H9 (cell line): ENCODE measurements around the gene CCDC33. TPM values are rescaled to one million over a fixed set of nuclear protein-coding genes. Genes with fewer than 3 reads are reported as not detected.

ENCODE experiments used
- DNase-seq: peaks from one replicate; pipeline ENCODE4 v3.0.0-alpha.2; 2017
- H2AFZ ChIP-seq: one replicate; pipeline ENCODE4 v1.6.1; 2013; ENCODE audit warnings: mild to moderate bottlenecking, low read length, control low read depth, moderate library complexity
- H2AK5ac ChIP-seq: 2 replicates; pipeline ENCODE4 v1.6.1; 2013; ENCODE audit warnings: low read length, control low read depth, mixed read lengths; ENCODE audit not compliant: insufficient read length
- H2BK120ac ChIP-seq: one replicate; pipeline ENCODE4 v1.6.1; 2013; ENCODE audit warnings: low read depth, mild to moderate bottlenecking, low read length, control low read depth, inconsistent platforms; ENCODE audit not compliant: poor library complexity, severe bottlenecking
- H2BK12ac ChIP-seq: 2 replicates; pipeline ENCODE4 v1.6.1; 2013; ENCODE audit warnings: low read length, control low read depth, mixed read lengths, low read depth; ENCODE audit not compliant: insufficient read length
- H2BK15ac ChIP-seq: 2 replicates; pipeline ENCODE4 v1.6.1; 2013; ENCODE audit warnings: low read depth, low read length, control low read depth
- H2BK20ac ChIP-seq: one replicate; pipeline ENCODE4 v1.6.1; 2013; ENCODE audit warnings: low read depth, mild to moderate bottlenecking, low read length, control low read depth, inconsistent platforms; ENCODE audit not compliant: poor library complexity, severe bottlenecking
- H2BK5ac ChIP-seq: 2 replicates; pipeline ENCODE4 v1.6.1; 2013; ENCODE audit warnings: low read length, control low read depth, mixed read lengths; ENCODE audit not compliant: insufficient read length
- H3K14ac ChIP-seq: 2 replicates; pipeline ENCODE4 v1.6.1; 2013; ENCODE audit warnings: low read length, control low read depth; ENCODE audit not compliant: insufficient read depth
- H3K18ac ChIP-seq: 2 replicates; pipeline ENCODE4 v1.6.1; 2013; ENCODE audit warnings: low read depth, mild to moderate bottlenecking, mixed read lengths, low read length, control low read depth; ENCODE audit not compliant: insufficient read length
- H3K23ac ChIP-seq: 2 replicates; pipeline ENCODE4 v1.6.1; 2013; ENCODE audit warnings: low read length, control low read depth, mixed read lengths, low read depth; ENCODE audit not compliant: insufficient read length
- H3K23me2 ChIP-seq: 2 replicates; pipeline ENCODE4 v1.6.1; 2013; ENCODE audit warnings: low read depth, mild to moderate bottlenecking, mixed read lengths, low read length, control low read depth; ENCODE audit not compliant: insufficient read length, poor library complexity, severe bottlenecking
- H3K27ac ChIP-seq: 2 replicates; pipeline ENCODE4 v1.5.1; 2013; ENCODE audit warnings: low read length, control low read depth, mixed read lengths, low read depth; ENCODE audit not compliant: insufficient read length
- H3K27me3 ChIP-seq: 2 replicates; pipeline ENCODE4 v1.6.1; 2013; ENCODE audit warnings: low read length, control low read depth, inconsistent platforms; ENCODE audit not compliant: insufficient read depth
- H3K4ac ChIP-seq: 2 replicates; pipeline ENCODE4 v1.6.1; 2013; ENCODE audit warnings: low read depth, mild to moderate bottlenecking, control low read depth, inconsistent platforms, low read length, moderate library complexity
- H3K4me1 ChIP-seq: 2 replicates; pipeline ENCODE4 v1.6.1; 2013; ENCODE audit warnings: low read length, control low read depth, inconsistent platforms; ENCODE audit not compliant: insufficient read depth
- H3K4me2 ChIP-seq: 2 replicates; pipeline ENCODE4 v1.6.1; 2013; ENCODE audit warnings: low read length, control low read depth, mixed read lengths; ENCODE audit not compliant: insufficient read length, insufficient read depth
- H3K56ac ChIP-seq: 2 replicates; pipeline ENCODE4 v1.6.1; 2013; ENCODE audit warnings: low read depth, mild to moderate bottlenecking, mixed read lengths, low read length, control low read depth; ENCODE audit not compliant: insufficient read length
- H3K79me1 ChIP-seq: 2 replicates; pipeline ENCODE4 v1.6.1; 2013; ENCODE audit warnings: low read depth, mild to moderate bottlenecking, moderate library complexity, low read length, control low read depth, inconsistent platforms; ENCODE audit not compliant: insufficient read depth, poor library complexity, severe bottlenecking
- H3K79me2 ChIP-seq: 2 replicates; pipeline ENCODE4 v1.6.1; 2013; ENCODE audit warnings: low read length, control low read depth, inconsistent platforms; ENCODE audit not compliant: insufficient read depth
- H3K9ac ChIP-seq: 2 replicates; pipeline ENCODE4 v1.6.1; 2013; ENCODE audit warnings: low read length, control low read depth, mixed read lengths; ENCODE audit not compliant: insufficient read length; ENCODE audit errors: extremely low read depth
- H3K9me3 ChIP-seq: one replicate; pipeline ENCODE4 v1.6.1; 2013; ENCODE audit warnings: low read depth, low read length, inconsistent platforms; ENCODE audit not compliant: control insufficient read depth
- H3T11ph ChIP-seq: one replicate; pipeline ENCODE4 v1.6.1; 2013; ENCODE audit warnings: mild to moderate bottlenecking, low read length, control low read depth, inconsistent platforms
- H4K20me1 ChIP-seq: one replicate; pipeline ENCODE4 v1.6.1; 2013; ENCODE audit not compliant: control insufficient read depth, insufficient read length, insufficient read depth
- H4K5ac ChIP-seq: 2 replicates; pipeline ENCODE4 v1.6.1; 2013; ENCODE audit warnings: low read depth, mild to moderate bottlenecking, mixed read lengths, low read length, control low read depth; ENCODE audit not compliant: insufficient read length
- H4K8ac ChIP-seq: replicated peaks from 2 replicates; pipeline ENCODE4 v1.6.1; 2013; ENCODE audit warnings: low read length, control low read depth, mixed read lengths, low read depth; ENCODE audit not compliant: insufficient read length
- H4K91ac ChIP-seq: 2 replicates; pipeline ENCODE4 v1.6.1; 2013; ENCODE audit warnings: low read depth, mild to moderate bottlenecking, moderate library complexity, mixed read lengths, low read length, control low read depth; ENCODE audit not compliant: insufficient read length
- H3K27ac Mint-ChIP-seq, 3 experiments: 2 replicates in 2 of 3; 3 replicates in 1 of 3; pipeline ENCODE4 v1.8.0; 2020 to 2021; ENCODE audit warnings: mixed read lengths in 3 of 3, mild to moderate bottlenecking in 1 of 3, moderate library complexity in 1 of 3
- H3K27me3 Mint-ChIP-seq: 2 replicates; pipeline ENCODE4 v1.8.0; 2021; ENCODE audit warnings: low read depth, mild to moderate bottlenecking, moderate library complexity, mixed read lengths
- H3K36me3 Mint-ChIP-seq, 3 experiments: 2 replicates in 2 of 3; 3 replicates in 1 of 3; pipeline ENCODE4 v1.8.0; 2020 to 2021; ENCODE audit warnings: low read depth in 3 of 3, mixed read lengths in 3 of 3; ENCODE audit not compliant: insufficient read depth in 1 of 3
- H3K4me1 Mint-ChIP-seq, 2 experiments: 2 replicates each; pipeline ENCODE4 v1.8.0; 2020; ENCODE audit warnings: mixed read lengths in 2 of 2
- H3K4me3 Mint-ChIP-seq, 2 experiments: 2 replicates in 1 of 2; 3 replicates in 1 of 2; pipeline ENCODE4 v1.8.0; 2020 to 2021; ENCODE audit warnings: mild to moderate bottlenecking in 2 of 2, mixed read lengths in 2 of 2, moderate library complexity in 1 of 2
- H3K9me3 Mint-ChIP-seq, 2 experiments: 2 replicates in 1 of 2; 3 replicates in 1 of 2; pipeline ENCODE4 v1.8.0; 2020; ENCODE audit warnings: mild to moderate bottlenecking in 2 of 2, mixed read lengths in 2 of 2, moderate library complexity in 1 of 2
- WGBS: extraction: QIAGEN DNeasy Blood & Tissue Kit; methylation state at CpG from one replicate; pipeline ENCODE4 v1.1.7; 2013; ENCODE audit warnings: missing lambda C conversion rate, low lambda C conversion rate, mixed read lengths; ENCODE audit not compliant: insufficient read length; ENCODE audit errors: extremely low coverage; 5-methylcytosine and 5-hydroxymethylcytosine counted together
- total RNA-seq: library from RNA; stranded (reverse); gene quantifications from 2 replicates; pipeline ENCODE4 v1.2.1, GENCODE V29; 2021
- TF ChIP-seq, protein P1 (sequence below): fragments of 200-600 bp; sonication (generic); conservative IDR thresholded peaks from 3 replicates; pipeline ENCODE4 v1.8.0; 2021; ENCODE audit warnings: antibody characterized with exemption, mild to moderate bottlenecking

The CCDC33 gene
- total RNA-seq, 1 experiment from 2014 or later, result 4.6 TPM

DNA sequence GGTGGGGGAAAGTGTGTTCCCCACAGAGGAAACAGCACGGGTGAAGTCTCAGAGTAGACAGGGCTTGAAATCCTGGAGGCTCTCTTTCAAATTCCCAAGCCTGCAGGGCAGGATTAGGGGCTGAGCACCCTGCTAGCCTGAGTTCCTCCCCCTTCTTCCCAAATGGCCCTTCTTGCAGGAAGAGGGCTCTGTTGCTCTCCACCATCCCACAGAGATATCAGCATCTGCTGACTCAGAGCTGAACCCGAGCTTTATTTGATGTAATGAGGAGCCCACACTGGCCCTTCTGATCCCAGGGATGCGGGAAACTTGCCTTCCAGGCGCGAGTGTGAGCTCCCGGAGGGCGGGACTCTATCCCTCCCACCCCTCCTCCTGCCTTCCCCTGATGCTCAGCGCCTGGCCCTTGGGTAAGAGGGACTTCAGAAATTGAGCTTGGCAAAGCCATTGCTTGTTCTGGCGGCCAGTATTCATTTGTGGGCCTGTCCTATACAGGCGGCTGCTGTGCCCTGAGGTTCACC is 32.2 kb upstream of the CCDC33 start:
- no peaks in the 10 kb centered on the region for H3K79me1 ChIP-seq
- no peak overlapping the region for H3K56ac ChIP-seq
- H2BK120ac ChIP-seq, result no peak overlapping the region
- H3K4ac ChIP-seq, result no peak overlapping the region
- H3K4me1 ChIP-seq, result peaks cover 18% of the 10 kb centered on the region; the same call in 1 of the 2 replicates
- H2AFZ ChIP-seq, result no peak overlapping the region
- no peak overlapping the region for H2AK5ac ChIP-seq
- no peak overlapping the region for H3K27ac ChIP-seq
- TF ChIP-seq, protein P1, sequence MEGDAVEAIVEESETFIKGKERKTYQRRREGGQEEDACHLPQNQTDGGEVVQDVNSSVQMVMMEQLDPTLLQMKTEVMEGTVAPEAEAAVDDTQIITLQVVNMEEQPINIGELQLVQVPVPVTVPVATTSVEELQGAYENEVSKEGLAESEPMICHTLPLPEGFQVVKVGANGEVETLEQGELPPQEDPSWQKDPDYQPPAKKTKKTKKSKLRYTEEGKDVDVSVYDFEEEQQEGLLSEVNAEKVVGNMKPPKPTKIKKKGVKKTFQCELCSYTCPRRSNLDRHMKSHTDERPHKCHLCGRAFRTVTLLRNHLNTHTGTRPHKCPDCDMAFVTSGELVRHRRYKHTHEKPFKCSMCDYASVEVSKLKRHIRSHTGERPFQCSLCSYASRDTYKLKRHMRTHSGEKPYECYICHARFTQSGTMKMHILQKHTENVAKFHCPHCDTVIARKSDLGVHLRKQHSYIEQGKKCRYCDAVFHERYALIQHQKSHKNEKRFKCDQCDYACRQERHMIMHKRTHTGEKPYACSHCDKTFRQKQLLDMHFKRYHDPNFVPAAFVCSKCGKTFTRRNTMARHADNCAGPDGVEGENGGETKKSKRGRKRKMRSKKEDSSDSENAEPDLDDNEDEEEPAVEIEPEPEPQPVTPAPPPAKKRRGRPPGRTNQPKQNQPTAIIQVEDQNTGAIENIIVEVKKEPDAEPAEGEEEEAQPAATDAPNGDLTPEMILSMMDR, result no peak
- no peak overlapping the region for H4K91ac ChIP-seq
- no peak overlapping the region for H2BK15ac ChIP-seq
- H3K4me1 Mint-ChIP-seq, result peaks cover 60 to 73% of the 10 kb centered on the region in 2 experiments
- no peak overlapping the region for H3K23ac ChIP-seq
- H3K27me3 ChIP-seq, result no peaks in the 10 kb centered on the region
- H3K14ac ChIP-seq, result no peak overlapping the region
- no peaks in the 10 kb centered on the region for H4K20me1 ChIP-seq
- H3K4me2 ChIP-seq, result peak overlapping the region; percentile 71
- H3K79me2 ChIP-seq, result no peaks in the 10 kb centered on the region
- H3K4me3 Mint-ChIP-seq, result peak overlapping the region; percentile 71 to 83
- H3K27me3 Mint-ChIP-seq, result peaks cover 57% of the 10 kb centered on the region
- no peak overlapping the region for H3T11ph ChIP-seq
- peaks cover 7 to 13% (median 12%) of the 10 kb centered on the region in 3 experiments; a peak in 6 of 7 replicates for H3K36me3 Mint-ChIP-seq
- H3K23me2 ChIP-seq, result peaks cover 14% of the 10 kb centered on the region
- H4K5ac ChIP-seq, result no peak overlapping the region
- H3K9me3 ChIP-seq, result no peaks in the 10 kb centered on the region
- no peak overlapping the region for H2BK20ac ChIP-seq
- H2BK12ac ChIP-seq, result no peak overlapping the region
- no peak overlapping the region for H2BK5ac ChIP-seq
- H3K9ac ChIP-seq, result no peak overlapping the region
- DNase-seq, result peak; percentile 69
- no peak overlapping the region for H4K8ac ChIP-seq
- WGBS, result no CpG with 5 or more reads among the region's 10 CpGs
- H3K27ac Mint-ChIP-seq, result peak overlapping the region; percentile 81 to 92 (median 87); a peak in 6 of 7 replicates
- no peaks in the 10 kb centered on the region for H3K9me3 Mint-ChIP-seq
- no peak overlapping the region for H3K18ac ChIP-seq
